Esophagus muscularis mucosa (tissue), 4 donors: ENCODE data around the gene CSTF1. TPM values are rescaled to one million over a fixed set of nuclear protein-coding genes. Genes with fewer than 3 reads are reported as not detected.

Experiments used
- DNase-seq: peaks from one replicate; pipeline ENCODE4 v3.0.0-alpha.2; 2017; ENCODE audit errors: extremely low spot score
- H3K27ac ChIP-seq, 4 donors: fragments of 200-600 bp; sonication (generic); replicated peaks in 1 of 4; 1 replicate in 3 of 4; 2 replicates in 1 of 4; pipeline ENCODE4 v1.5.1; 2016 to 2019; ENCODE audit warnings: mild to moderate bottlenecking in 1 of 4
- H3K27me3 ChIP-seq, 4 donors: fragments of 200-600 bp; sonication (generic); one replicate each; pipeline versions ENCODE4 v1.5.1 to v1.6.0; 2016 to 2019
- H3K36me3 ChIP-seq, 4 donors: fragments of 200-600 bp; sonication (generic); one replicate each; pipeline ENCODE4 v1.5.1; 2016 to 2019
- H3K4me1 ChIP-seq, 4 donors: fragments of 200-600 bp; sonication (generic); one replicate each; pipeline ENCODE4 v1.5.1; 2016 to 2019
- H3K4me3 ChIP-seq, 4 donors: fragments of 200-600 bp; sonication (generic); 1 replicate in 2 of 4; 2 replicates in 2 of 4; pipeline ENCODE4 v1.5.1; 2016 to 2019; ENCODE audit warnings: mild to moderate bottlenecking in 4 of 4, moderate library complexity in 1 of 4
- H3K9me3 ChIP-seq, 4 donors: fragments of 200-600 bp; sonication (generic); 1 replicate in 3 of 4; 2 replicates in 1 of 4; pipeline ENCODE4 v1.5.1; 2016 to 2019
- EP300 ChIP-seq: sonication (generic); formaldehyde crosslinking; IDR thresholded peaks from one replicate; pipeline ENCODE4 v1.6.1; 2017; ENCODE audit warnings: antibody characterized with exemption
- POLR2A ChIP-seq: fragments of 450-650 bp; IDR thresholded peaks from one replicate; pipeline ENCODE4 v1.6.1; 2017; ENCODE audit warnings: antibody characterized with exemption, moderate library complexity, mild to moderate bottlenecking, low read depth
- POLR2AphosphoS5 ChIP-seq, 2 donors: sonication (generic); formaldehyde crosslinking; IDR thresholded peaks; one replicate each; pipeline ENCODE4 v1.6.1; 2017; ENCODE audit warnings: antibody characterized with exemption in 2 of 2
- WGBS: methylation state at CpG from one replicate; pipeline ENCODE4 v1.1.5; 2018; 5-methylcytosine and 5-hydroxymethylcytosine counted together
- intact Hi-C: fragments of 100-400 bp; cut with DNase I; formaldehyde crosslinking; loops from one replicate; pipeline ENCODE4 v1.15.1; 2023
- total RNA-seq, 4 donors: library from RNA; depleted of rRNA; stranded (reverse); fragments of >200 nt; gene quantifications; one replicate each; pipeline versions ENCODE4 v1.1.0 to v1.2.1, GENCODE V29; 2016
- TF ChIP-seq, protein P1 (sequence below), 3 experiments: fragments of 200-600 bp in 2 of 3; fragments of 450-650 bp in 1 of 3; sonication (generic) in 2 of 3; IDR thresholded peaks; one replicate each; pipeline ENCODE4 v1.5.1; 2017 to 2019; ENCODE audit warnings: antibody characterized with exemption in 3 of 3, mild to moderate bottlenecking in 2 of 3, moderate library complexity in 1 of 3

The CSTF1 gene
- total RNA-seq, 4 donors from 2014 or later: 16.2 to 22.9 (median 20.7) TPM

DNA sequence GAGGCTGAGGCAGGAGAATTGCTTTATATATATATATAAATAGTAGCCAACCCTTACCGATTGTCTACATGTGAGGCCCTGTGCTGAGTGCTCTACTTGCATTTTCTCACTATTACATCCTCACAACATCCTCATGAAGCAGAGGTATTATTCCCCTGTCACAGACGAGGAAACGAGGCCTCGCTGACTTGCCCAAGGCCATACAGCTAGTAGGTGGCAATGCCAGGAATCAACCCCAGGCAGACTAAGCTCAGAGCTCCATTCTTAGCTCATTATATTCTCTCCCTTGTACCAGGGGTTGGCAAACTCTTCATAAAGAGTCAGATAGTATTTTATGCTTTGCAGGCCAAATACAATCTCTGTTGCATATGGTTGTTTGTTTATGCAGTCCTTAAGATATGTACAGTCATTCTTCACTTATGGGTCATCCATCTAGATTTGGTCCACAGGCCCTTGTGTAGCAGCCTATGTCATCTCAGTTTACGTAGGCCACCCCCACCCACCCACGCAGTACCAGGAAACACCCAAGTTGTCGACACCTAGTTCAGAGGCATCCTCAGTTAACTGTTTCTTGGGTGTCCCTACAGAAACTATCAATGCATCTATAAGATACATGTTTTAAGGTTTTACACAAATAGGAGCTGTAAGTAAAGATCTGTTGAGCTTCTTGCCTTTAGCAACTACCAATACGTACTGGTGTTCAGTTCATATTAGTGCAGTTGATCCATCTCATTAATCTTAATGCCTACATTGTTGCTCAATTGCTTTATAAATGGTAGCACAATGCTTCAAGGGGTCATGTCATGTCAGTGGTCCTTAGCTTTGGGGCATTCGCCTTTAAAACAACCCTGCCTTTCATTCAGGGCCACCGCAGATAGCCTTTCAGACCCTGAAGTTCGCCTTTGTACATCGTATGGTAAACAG is 22.7 kb downstream of the CSTF1 start:
- H3K4me3 ChIP-seq: peak overlapping the region in 2 of 4 donors; percentile 5 to 17
- peaks cover 8 to 26% (median 17%) of the 10 kb centered on the region in 4 donors for H3K4me1 ChIP-seq
- TF ChIP-seq, protein P1, sequence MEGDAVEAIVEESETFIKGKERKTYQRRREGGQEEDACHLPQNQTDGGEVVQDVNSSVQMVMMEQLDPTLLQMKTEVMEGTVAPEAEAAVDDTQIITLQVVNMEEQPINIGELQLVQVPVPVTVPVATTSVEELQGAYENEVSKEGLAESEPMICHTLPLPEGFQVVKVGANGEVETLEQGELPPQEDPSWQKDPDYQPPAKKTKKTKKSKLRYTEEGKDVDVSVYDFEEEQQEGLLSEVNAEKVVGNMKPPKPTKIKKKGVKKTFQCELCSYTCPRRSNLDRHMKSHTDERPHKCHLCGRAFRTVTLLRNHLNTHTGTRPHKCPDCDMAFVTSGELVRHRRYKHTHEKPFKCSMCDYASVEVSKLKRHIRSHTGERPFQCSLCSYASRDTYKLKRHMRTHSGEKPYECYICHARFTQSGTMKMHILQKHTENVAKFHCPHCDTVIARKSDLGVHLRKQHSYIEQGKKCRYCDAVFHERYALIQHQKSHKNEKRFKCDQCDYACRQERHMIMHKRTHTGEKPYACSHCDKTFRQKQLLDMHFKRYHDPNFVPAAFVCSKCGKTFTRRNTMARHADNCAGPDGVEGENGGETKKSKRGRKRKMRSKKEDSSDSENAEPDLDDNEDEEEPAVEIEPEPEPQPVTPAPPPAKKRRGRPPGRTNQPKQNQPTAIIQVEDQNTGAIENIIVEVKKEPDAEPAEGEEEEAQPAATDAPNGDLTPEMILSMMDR (IDR thresholded peaks at IDR 0.05): no peak
- TF ChIP-seq POLR2A (no peak), EP300 (no peak), POLR2AphosphoS5 (IDR thresholded peaks at IDR 0.05) (no peak)
- no peaks in the 10 kb centered on the region for H3K36me3 ChIP-seq
- WGBS: 82% methylated on average over 12 of the region's 12 CpGs
- H3K27ac ChIP-seq: no peak overlapping the region
- no peaks in the 10 kb centered on the region for H3K9me3 ChIP-seq
- intact Hi-C loops: no loop called here
- H3K27me3 ChIP-seq: no peaks in the 10 kb centered on the region
- DNase-seq: no peak

DNA sequence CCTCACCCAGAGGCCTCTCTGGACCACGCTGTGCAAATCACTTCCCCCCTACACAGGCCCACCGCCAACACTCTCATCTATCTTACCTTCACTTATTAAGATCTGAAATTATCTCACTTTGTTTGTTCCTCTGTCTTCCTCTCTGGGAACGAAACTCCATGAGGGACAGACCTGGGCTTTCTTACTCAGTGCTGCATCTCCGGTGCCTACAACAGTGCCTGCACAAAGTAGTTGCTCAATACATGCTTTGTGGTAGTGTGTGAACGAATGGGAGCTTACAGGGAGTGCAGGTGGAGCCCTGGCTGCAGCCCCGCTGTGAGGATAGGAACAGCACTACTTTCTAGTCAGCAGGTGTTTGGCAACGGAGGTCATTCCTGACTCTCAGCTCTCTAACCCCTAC is 25.0 kb downstream of the CSTF1 start:
- TF ChIP-seq POLR2A (no peak), POLR2AphosphoS5 (IDR thresholded peaks at IDR 0.05) (no peak), EP300 (no peak)
- TF ChIP-seq, protein P1 (IDR thresholded peaks at IDR 0.05): no peak
- intact Hi-C loops: no loop called here
- Histone ChIP-seq H3K27me3 (no peaks in the 10 kb centered on the region), H3K9me3 (no peaks in the 10 kb centered on the region), H3K27ac (no peak overlapping the region), H3K36me3 (no peaks in the 10 kb centered on the region), H3K4me3 (no peak overlapping the region), H3K4me1 (peaks cover 4 to 10% (median 9%) of the 10 kb centered on the region in 4 donors)
- DNase-seq: no peak
- 85% methylated on average over 7 of the region's 7 CpGs for WGBS

DNA sequence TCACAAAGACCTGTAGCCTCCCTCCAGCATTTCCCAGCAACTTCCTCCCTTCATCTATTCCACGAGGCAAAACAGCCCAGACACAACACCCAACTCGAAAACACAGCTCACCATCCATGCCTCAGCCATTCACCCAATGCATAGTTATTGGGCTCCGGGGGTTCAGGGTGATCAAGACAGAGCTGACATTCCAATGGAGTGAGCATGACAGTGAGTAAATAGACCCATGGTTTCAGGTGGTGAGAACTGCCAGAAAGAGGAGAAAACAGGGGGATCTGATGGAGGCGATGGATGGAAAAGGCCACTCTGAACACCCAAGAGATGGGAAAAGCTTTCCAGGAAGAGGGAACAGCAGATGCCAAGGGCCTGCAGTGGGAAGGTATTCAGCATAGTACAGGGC is 25.5 kb downstream of the CSTF1 start:
- H3K36me3 ChIP-seq: no peaks in the 10 kb centered on the region
- H3K4me1 ChIP-seq: peaks cover 0 to 11% (median 7%) of the 10 kb centered on the region in 4 donors
- no peak for DNase-seq
- TF ChIP-seq POLR2AphosphoS5 (IDR thresholded peaks at IDR 0.05): no peak
- peak overlapping the region; percentile 25 to 54 (median 30) for H3K27ac ChIP-seq
- 90% methylated on average over 4 of the region's 4 CpGs for WGBS
- intact Hi-C loops: no loop called here
- no peaks in the 10 kb centered on the region for H3K27me3 ChIP-seq
- no peaks in the 10 kb centered on the region for H3K9me3 ChIP-seq
- no peak overlapping the region for H3K4me3 ChIP-seq

DNA sequence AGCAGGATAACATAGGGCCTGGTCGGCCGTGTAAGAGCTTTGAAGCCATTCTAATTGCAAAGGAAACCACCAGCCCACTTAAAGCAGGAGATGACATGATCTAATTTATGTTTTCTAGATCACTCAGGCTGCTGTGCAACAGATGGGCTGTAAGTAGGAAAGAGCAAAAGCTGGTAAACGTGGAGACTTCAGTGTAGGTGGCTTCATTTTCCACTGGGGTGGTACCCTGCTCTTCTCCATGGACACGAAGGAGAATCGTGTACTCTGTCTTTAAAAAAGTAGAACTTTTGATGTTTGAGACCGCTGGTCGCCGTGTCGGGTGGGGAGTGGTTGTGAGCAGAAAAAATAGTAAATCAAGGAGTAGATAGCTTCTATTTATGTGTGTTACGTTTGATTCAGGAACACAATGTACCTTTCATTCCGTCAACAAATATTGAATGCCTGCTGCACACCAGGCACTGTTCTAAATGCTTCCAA is 26.0 kb downstream of the CSTF1 start:
- Histone ChIP-seq H3K27ac (peak overlapping the region; percentile 25 to 54 (median 30)), H3K4me3 (no peak overlapping the region), H3K36me3 (no peaks in the 10 kb centered on the region), H3K27me3 (no peaks in the 10 kb centered on the region), H3K4me1 (peaks cover 0 to 11% (median 7%) of the 10 kb centered on the region in 4 donors), H3K9me3 (no peaks in the 10 kb centered on the region)
- intact Hi-C loops: no loop called here
- no peak for DNase-seq
- 67% methylated on average over 11 of the region's 11 CpGs for WGBS
- no peak for TF ChIP-seq POLR2AphosphoS5 (IDR thresholded peaks at IDR 0.05)
- TF ChIP-seq EP300: no peak
- no peak for TF ChIP-seq POLR2A
- TF ChIP-seq, protein P1 (IDR thresholded peaks at IDR 0.05): no peak

DNA sequence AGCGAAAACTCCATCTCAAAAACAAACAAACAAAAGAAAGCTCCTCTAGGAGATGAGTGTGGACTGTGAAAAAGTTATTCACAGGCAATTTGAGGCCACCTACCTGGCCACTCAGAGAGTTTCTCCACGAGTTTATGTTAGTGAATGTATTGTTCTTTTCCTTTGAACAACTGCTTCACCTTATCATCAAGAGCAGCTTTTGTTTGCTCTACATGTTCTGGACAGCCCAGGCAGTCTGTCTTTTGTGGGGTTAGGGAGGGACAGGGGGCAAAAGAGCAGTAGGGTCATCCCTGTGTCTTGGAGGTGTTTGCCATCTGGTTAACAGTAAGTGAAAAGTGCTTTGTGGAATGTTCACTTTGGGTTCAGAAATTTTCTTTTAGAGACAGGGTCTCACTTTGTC is 27.6 kb downstream of the CSTF1 start:
- intact Hi-C loops: no loop called here
- peaks cover 0 to 11% (median 7%) of the 10 kb centered on the region in 4 donors for H3K4me1 ChIP-seq
- no peak overlapping the region for H3K27ac ChIP-seq
- DNase-seq: no peak
- TF ChIP-seq, protein P1 (IDR thresholded peaks at IDR 0.05): no peak
- TF ChIP-seq POLR2AphosphoS5 (IDR thresholded peaks at IDR 0.05): no peak
- TF ChIP-seq EP300: no peak
- TF ChIP-seq POLR2A: no peak
- no peaks in the 10 kb centered on the region for H3K36me3 ChIP-seq
- no peaks in the 10 kb centered on the region for H3K9me3 ChIP-seq
- WGBS: 91% methylated on average over 2 of the region's 2 CpGs
- H3K4me3 ChIP-seq: no peak overlapping the region
- no peaks in the 10 kb centered on the region for H3K27me3 ChIP-seq
